MG63 (cell line): ENCODE results near the gene MAB21L2. TPM values are rescaled to one million over a fixed set of nuclear protein-coding genes. Genes with fewer than 3 reads are reported as not detected.

ENCODE experiments used
- DNase-seq: peaks from one replicate; pipeline ENCODE4 v3.0.0-alpha.2; 2020
- H3K27me3 ChIP-seq: fragments of 250-450 bp; sonication (Bioruptor Pico); 2 replicates; pipeline ENCODE4 v1.5.1; 2020; ENCODE audit warnings: mild to moderate bottlenecking, moderate library complexity
- H3K36me3 ChIP-seq: fragments of 250-450 bp; sonication (Bioruptor Pico); 2 replicates; pipeline ENCODE4 v1.5.1; 2020; ENCODE audit warnings: mild to moderate bottlenecking, moderate library complexity
- H3K4me3 ChIP-seq: fragments of 250-450 bp; sonication (Bioruptor Pico); 2 replicates; pipeline ENCODE4 v1.5.1; 2020; ENCODE audit warnings: mild to moderate bottlenecking, moderate library complexity
- H3K9me3 ChIP-seq: fragments of 250-450 bp; sonication (Bioruptor Pico); 2 replicates; pipeline ENCODE4 v1.5.1; 2020; ENCODE audit warnings: mild to moderate bottlenecking, moderate library complexity
- total RNA-seq: library from RNA; depleted of rRNA; stranded (reverse); fragments of >200 nt; shearing (Covaris generic); gene quantifications from 2 replicates; pipeline ENCODE4 v1.2.3, GENCODE V29; 2014; ENCODE audit warnings: low replicate concordance

The MAB21L2 gene
- total RNA-seq, 1 experiment from 2014 or later: 0.07 TPM

DNA sequence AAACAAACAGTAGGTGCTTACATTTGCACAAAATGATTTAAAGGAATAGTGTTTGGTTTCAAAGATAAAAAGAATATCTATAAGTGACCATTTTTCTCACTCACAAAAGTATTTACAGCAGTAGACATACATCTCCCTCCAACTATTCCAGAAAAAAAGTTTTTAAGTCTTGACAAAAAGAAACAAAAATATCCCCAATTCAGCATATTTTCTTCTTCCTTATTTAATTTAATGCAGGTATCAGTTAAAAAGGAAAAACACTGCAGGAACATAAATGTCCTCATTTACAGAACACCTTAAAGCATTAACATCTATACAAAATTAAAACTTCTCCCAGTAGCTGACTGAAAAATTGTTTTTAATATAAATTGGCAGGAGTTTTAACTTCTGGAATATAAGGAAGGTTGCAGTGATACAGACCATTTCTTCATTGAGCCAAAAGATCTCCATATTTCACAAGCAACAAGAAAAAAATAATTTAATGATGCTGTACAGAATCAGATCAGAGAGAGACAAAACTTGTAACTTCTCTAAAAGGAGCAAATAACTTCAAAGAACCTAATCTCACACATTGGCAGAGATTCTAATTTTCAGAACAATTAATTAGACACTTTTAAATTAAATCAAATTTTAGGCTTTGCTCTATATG, 4.3 kb downstream of the MAB21L2 start:
- H3K9me3 ChIP-seq: no peaks in the 10 kb centered on the region
- H3K4me3 ChIP-seq: no peak overlapping the region
- no peaks in the 10 kb centered on the region for H3K36me3 ChIP-seq
- no peak for DNase-seq
- peaks cover 2% of the 10 kb centered on the region; the same call in 1 of the 2 replicates for H3K27me3 ChIP-seq

DNA sequence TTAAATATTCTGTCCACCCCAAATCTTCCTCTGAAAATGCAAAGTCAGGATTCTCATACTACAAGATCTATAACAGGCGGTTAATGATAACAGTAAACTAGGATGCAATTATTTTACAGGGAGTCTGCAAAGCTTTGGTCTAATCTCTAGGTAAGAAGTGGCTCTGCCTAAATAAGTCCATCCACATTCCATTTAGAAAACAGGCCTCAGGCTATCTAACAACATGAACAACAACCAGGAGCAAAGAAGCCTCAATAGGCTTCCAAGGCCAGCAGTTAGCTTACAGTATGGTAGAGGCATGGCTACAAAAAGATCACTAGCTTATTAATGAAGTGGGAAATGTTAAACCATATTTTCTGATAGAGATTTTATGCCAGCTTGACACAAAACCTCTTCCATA, 6.4 kb downstream of the MAB21L2 start:
- Histone ChIP-seq H3K36me3 (no peaks in the 10 kb centered on the region), H3K9me3 (no peaks in the 10 kb centered on the region), H3K4me3 (no peak overlapping the region), H3K27me3 (0 out of 2 replicates have a peak, but pooled peaks cover 1% of the 10 kb centered on the region)
- DNase-seq: no peak

DNA sequence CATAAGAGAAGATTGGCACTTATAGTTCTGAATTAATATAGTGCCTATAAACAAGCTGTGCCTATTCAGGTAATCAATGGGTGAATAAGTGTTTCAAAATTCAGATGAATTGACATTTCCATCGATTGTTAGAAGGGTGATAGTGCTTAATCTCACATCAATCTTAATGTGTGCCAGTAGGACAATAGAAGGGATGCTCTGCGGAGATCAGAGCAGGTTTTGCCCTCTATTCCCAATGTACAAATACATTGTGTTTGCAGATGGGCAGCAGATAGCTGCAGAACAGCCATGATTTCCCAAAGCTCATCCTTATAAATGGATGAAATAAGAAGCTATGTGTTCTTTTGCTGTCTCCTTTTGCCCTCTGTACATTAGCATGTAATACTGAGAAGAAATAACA, 7.2 kb downstream of the MAB21L2 start:
- DNase-seq: no peak
- H3K4me3 ChIP-seq: no peak overlapping the region
- no peaks in the 10 kb centered on the region for H3K9me3 ChIP-seq
- H3K36me3 ChIP-seq: no peaks in the 10 kb centered on the region
- no peaks in the 10 kb centered on the region for H3K27me3 ChIP-seq

DNA sequence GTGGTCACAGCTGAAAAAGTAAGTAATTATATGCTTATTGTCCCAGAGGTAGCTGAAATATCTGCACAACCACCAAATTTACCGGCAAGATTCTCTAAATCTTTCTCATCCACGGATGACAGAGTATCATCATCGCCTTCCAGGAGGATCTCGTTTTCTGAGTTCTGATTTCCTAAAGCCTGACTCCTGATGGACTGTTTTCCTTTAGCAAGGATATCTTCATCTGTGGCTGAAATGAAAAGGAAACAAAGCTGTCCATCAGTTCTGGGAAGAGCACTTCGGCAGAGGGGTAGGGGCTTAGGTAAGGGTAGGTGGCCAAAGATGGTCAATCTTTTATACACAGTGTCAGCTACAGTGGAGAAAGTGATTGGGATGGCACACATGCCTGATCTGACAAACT, 8.7 kb downstream of the MAB21L2 start:
- Histone ChIP-seq H3K9me3 (no peaks in the 10 kb centered on the region), H3K36me3 (no peaks in the 10 kb centered on the region), H3K27me3 (no peaks in the 10 kb centered on the region), H3K4me3 (no peak overlapping the region)
- no peak for DNase-seq

DNA sequence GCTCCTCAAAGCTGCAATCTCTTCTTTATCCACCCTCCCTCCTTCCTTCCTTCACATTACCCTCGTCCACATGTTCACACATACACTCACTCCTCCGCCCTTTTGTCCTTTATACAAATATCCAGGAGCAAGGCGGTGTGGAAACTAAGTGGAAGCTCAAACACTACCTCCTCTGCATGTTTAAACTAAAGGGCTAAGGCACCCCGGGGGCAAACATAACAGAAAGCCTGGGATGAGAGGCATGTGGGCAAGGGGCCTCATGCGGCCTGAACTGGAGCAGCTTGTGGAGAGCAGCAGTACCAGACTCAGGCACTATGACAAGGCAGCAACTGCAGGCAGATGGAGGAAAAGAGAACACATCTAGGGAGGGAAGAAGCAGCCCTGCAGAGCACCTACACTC, 9.5 kb downstream of the MAB21L2 start:
- no peak overlapping the region for H3K4me3 ChIP-seq
- no peaks in the 10 kb centered on the region for H3K27me3 ChIP-seq
- H3K9me3 ChIP-seq: no peaks in the 10 kb centered on the region
- H3K36me3 ChIP-seq: no peaks in the 10 kb centered on the region
- DNase-seq: no peak

DNA sequence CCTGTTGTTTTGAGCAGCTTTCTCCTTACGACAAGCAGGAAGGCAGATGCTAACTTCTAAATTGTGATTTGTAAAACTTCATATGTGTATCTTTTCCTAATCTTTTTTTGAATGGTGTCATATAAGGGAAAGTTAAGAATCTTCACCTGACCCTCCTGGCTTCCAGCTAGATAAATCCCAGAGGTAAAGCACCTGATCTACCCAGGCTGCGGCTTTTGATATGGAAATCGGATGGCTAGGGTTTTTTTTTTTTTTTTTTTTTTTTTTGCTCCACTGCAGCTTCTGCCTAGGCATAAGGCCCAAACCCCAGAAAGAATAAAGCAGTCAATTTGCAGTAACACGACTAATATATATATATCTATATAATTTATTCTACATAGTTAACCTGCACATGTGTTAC, 10.0 kb downstream of the MAB21L2 start:
- Histone ChIP-seq H3K27me3 (no peaks in the 10 kb centered on the region), H3K9me3 (no peaks in the 10 kb centered on the region), H3K4me3 (no peak overlapping the region), H3K36me3 (no peaks in the 10 kb centered on the region)
- no peak for DNase-seq

DNA sequence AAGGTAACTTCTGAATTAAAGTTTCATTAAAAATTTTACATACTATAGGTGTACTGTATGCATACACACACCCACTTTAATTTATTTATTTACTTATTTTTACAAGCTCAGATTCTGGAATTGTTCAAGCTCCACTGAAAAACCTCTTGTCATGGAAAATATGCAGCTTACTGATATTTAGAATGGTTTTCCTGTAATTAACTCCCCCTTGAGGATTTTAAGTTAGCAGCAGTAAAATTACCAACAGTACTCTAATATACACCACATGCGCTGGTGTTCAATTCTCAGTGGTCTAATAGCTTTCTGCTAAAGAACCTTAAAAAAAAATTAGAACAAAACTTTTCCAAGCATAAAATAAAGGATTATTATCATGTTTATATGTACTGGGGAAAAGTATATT, 12.0 kb downstream of the MAB21L2 start:
- DNase-seq: no peak

DNA sequence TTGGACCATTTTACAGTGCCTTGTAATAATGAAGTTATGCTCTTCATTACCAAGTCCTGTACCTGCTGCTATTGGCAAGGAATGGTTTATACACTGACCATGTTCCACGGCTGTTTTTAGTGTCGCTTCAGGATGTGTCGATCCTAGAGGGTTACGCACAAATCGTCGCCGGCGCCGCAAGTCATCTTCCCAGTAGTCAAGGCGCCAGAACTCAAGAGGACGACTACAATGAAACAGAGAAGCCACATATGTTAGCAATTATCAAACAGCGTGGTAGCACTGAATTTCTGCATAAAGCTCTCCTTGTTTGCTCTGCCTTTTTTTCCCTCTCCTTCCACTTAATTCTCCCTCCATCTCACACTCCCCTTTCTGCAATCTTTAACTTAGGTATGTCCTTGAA, 17.0 kb downstream of the MAB21L2 start:
- Histone ChIP-seq H3K27me3 (no peaks in the 10 kb centered on the region), H3K9me3 (no peaks in the 10 kb centered on the region), H3K4me3 (no peak overlapping the region), H3K36me3 (no peaks in the 10 kb centered on the region)
- no peak for DNase-seq

More for the DNA sequence above, 12.0 kb downstream of the MAB21L2 start:
- no peaks in the 10 kb centered on the region for H3K36me3 ChIP-seq
- no peaks in the 10 kb centered on the region for H3K27me3 ChIP-seq
- H3K4me3 ChIP-seq: no peak overlapping the region
- H3K9me3 ChIP-seq: no peaks in the 10 kb centered on the region

DNA sequence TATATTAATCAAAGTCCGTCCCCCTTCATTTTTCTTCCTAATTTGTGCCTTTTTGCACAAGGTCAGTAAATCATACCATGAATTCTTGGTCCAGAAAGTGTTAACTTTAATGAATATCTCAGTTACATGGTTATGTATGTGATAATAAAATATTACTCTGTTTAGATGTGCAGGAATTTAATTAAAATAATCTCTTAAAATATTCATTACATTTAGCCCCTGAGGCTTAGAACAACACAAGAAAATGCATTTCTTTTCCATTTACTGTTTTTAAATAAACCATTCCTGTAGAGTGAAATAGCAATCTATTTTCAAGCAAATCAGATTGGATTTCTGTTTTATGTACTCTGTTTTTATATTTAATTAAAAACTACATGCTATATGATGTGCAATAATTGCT, 17.6 kb downstream of the MAB21L2 start:
- Histone ChIP-seq H3K4me3 (no peak overlapping the region), H3K27me3 (no peaks in the 10 kb centered on the region), H3K36me3 (no peaks in the 10 kb centered on the region), H3K9me3 (no peaks in the 10 kb centered on the region)
- no peak for DNase-seq

DNA sequence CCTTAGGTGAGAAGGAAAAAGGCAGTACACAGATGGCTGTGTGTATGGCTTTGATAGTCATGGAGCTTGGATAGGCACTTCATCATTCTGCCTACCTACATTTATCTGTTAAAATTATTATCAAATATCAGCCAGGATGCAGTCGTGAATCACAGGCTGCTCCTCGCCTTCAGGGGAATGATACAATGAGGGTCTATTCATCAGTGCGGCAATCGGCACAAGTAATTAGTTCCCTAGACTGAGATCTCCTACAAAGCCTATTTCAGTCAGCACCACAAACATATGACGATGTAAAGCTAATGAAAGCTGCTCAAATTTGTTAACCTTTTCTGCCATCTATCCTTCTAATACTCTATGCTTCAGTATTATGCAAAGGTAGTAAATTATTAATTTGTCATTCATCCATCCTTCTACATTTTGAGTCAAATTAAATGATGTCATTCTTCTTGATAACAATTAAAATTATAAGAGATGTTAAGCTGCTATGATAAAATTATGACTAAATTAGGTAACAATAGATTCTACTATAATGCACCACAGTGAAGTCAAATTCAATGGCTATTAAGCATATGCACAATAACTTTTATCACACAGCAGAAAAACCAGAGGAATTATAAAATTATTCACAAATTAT, 19.0 kb downstream of the MAB21L2 start:
- no peaks in the 10 kb centered on the region for H3K9me3 ChIP-seq
- H3K4me3 ChIP-seq: no peak overlapping the region
- no peaks in the 10 kb centered on the region for H3K27me3 ChIP-seq
- DNase-seq: no peak
- no peaks in the 10 kb centered on the region for H3K36me3 ChIP-seq

DNA sequence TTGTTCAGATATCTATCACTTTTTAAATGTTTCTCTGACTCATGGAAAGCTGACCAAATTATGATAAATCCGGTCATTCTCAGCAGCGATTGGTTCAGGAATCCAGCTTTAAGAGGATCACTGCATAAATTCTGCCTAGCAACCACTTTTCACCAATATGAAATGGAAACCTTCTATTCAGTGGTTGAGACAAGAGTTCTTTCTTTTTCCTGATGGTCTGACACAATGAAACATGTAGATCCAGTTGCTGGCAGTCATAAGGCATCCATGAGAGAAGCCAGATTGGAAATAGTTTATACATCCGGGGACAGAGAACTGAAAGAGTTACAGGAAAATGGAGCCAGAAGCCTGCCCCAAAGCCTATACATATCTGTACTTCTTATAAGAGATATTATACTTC, 27.2 kb downstream of the MAB21L2 start:
- no peaks in the 10 kb centered on the region for H3K9me3 ChIP-seq
- H3K27me3 ChIP-seq: no peaks in the 10 kb centered on the region
- no peak overlapping the region for H3K4me3 ChIP-seq
- no peak for DNase-seq
- H3K36me3 ChIP-seq: no peaks in the 10 kb centered on the region

DNA sequence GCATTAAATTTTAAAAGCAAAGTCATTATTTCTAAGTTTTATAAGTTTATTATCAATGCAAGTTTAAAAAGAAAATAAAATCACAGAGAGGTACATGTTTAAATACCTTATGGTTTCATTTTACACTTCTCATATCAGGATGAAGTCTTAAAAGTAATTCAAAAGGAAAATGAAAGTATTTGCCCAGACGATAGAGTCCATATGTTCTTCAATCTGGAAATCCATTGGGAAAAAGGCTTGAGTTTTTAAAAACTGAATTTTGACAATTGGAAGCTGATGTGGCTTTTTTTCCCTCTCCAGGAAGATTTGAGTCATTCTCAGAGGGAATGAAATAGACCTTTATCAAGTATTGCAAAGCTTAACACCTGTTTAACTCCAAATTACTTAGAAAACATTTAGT, 37.1 kb downstream of the MAB21L2 start:
- Histone ChIP-seq H3K36me3 (no peaks in the 10 kb centered on the region), H3K9me3 (no peaks in the 10 kb centered on the region), H3K4me3 (no peak overlapping the region), H3K27me3 (no peaks in the 10 kb centered on the region)
- DNase-seq: no peak

DNA sequence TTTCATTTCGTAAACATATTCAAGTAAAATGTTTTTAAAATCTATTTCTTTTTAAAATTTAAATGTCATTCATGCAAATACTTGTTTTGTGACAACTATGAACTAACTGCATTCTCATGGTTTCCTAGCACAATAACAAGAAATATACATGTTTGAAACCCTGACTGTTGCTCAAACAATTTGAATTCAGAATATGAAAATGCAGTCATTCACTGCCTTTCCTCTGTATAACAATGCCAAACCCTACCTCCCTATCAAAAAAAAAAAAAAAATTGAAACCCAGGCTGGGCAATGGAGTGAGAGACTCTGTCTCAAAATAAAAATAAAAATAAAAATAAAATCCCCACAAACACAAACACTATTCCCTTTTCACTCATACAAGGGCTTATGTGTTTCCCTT, 42.1 kb downstream of the MAB21L2 start:
- Histone ChIP-seq H3K27me3 (no peaks in the 10 kb centered on the region), H3K4me3 (no peak overlapping the region), H3K9me3 (no peaks in the 10 kb centered on the region), H3K36me3 (no peaks in the 10 kb centered on the region)
- DNase-seq: no peak

DNA sequence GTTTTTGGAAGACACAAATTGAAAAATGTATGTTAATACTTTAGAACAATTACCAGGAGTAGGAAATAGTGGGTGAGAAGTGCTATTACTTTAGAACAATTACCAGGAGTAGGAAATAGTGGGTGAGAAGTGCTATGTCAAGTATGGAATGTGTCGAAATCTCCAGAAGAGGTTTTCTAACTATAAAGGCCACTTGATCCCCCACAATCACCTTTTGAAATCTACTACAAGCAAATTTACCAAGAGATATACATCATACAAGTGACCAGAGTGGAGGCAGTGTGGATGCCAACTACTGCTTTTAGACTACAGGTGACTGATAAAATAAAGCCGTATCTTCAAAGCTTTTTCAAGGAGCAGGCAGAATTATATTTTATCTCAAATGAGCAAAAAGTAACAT, 43.1 kb downstream of the MAB21L2 start:
- H3K36me3 ChIP-seq: no peaks in the 10 kb centered on the region
- no peaks in the 10 kb centered on the region for H3K9me3 ChIP-seq
- no peaks in the 10 kb centered on the region for H3K27me3 ChIP-seq
- no peak overlapping the region for H3K4me3 ChIP-seq
- DNase-seq: no peak

DNA sequence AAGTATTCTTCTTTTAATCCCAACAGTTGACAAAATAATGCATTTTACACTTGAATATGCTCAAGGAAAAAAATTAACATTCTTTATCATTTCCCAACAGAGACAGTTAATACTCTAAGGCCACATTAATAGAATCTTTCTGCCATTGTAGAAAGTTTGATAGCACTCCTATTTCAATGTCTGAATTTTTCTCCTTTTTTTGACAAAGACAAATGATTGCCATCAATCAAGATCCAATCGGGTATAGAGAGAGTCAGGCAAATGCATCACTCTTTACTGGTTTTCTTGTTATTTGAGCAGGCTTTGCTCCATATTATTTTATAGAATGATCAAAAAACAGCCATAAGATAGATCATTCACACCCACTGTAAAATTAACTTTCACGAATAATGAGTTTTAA, 46.1 kb downstream of the MAB21L2 start:
- DNase-seq: no peak
- Histone ChIP-seq H3K27me3 (no peaks in the 10 kb centered on the region), H3K36me3 (no peaks in the 10 kb centered on the region), H3K9me3 (no peaks in the 10 kb centered on the region), H3K4me3 (no peak overlapping the region)

DNA sequence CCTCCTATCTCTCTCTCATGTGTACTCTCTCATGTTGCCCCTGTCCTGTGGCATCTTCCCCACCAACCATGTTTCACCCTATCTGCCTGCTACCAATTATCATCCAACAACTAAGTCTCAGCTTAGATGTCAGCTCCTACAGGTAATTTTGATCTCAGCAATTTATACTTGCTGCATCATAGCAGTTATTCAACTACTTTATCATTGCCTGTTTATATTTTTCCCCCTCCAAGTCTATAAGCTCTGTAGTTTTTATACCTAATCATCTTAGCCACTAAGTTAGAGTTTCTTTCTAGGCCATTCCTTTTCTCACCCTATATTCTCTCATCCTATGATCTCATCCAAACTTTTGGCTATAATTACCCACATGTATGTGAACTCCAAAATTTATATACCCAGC, 50.7 kb downstream of the MAB21L2 start:
- Histone ChIP-seq H3K4me3 (no peak overlapping the region), H3K27me3 (no peaks in the 10 kb centered on the region), H3K9me3 (no peaks in the 10 kb centered on the region), H3K36me3 (no peaks in the 10 kb centered on the region)
- no peak for DNase-seq
